Natural killer cell (primary cell): ENCODE measurements around the gene CPPED1. TPM values are rescaled to one million over a fixed set of nuclear protein-coding genes. Genes with fewer than 3 reads are reported as not detected.
A peak's percentile ranks its signal among the peaks of the same experiment; 100 is the strongest.
"Not testable (repeated sequence)": the region's sequence is repeated elsewhere in the genome, so short reads cannot be mapped to it uniquely, and the experiment has no call there.

Experiments
- ATAC-seq, 3 donors: fragments of 150-1000 bp in 2 of 3; fragments of 200-7000 bp in 1 of 3; cut with Tn5 transposase; 1 replicate in 1 of 3; 2 replicates in 2 of 3; pipeline ENCODE4 v1.10.0; 2021; ENCODE audit warnings: mild to moderate bottlenecking in 2 of 3, moderate library complexity in 2 of 3
- DNase-seq, 2 donors: peaks; one replicate each; pipeline versions ENCODE4 v3.0.0 to v3.0.0-alpha.2; 2013 to 2021; ENCODE audit warnings: mixed read lengths in 1 of 2
- H3K27ac ChIP-seq: one replicate; pipeline ENCODE4 v1.5.1; 2013; ENCODE audit warnings: mild to moderate bottlenecking, low read length
- H3K27me3 ChIP-seq: one replicate; pipeline ENCODE4 v1.6.1; 2013; ENCODE audit warnings: low read length; ENCODE audit not compliant: control insufficient read depth, insufficient read depth
- H3K36me3 ChIP-seq: one replicate; pipeline ENCODE4 v1.6.1; 2013; ENCODE audit warnings: low read length; ENCODE audit not compliant: control insufficient read depth, insufficient read depth
- H3K4me1 ChIP-seq: one replicate; pipeline ENCODE4 v1.6.1; 2013; ENCODE audit warnings: low read length; ENCODE audit not compliant: control insufficient read depth, insufficient read depth
- H3K4me3 ChIP-seq: one replicate; pipeline ENCODE4 v1.5.1; 2013; ENCODE audit warnings: low read length
- H3K9me3 ChIP-seq: one replicate; pipeline ENCODE4 v1.6.1; 2013; ENCODE audit warnings: low read length; ENCODE audit not compliant: control insufficient read depth, insufficient read depth
- H3K27ac Mint-ChIP-seq, 2 donors: one replicate each; pipeline ENCODE4 v1.8.0; 2022; ENCODE audit warnings: mild to moderate bottlenecking in 2 of 2, mixed read lengths in 2 of 2, moderate library complexity in 1 of 2
- H3K27me3 Mint-ChIP-seq, 2 donors: one replicate each; pipeline ENCODE4 v1.8.0; 2022; ENCODE audit warnings: low read depth in 2 of 2, mixed read lengths in 2 of 2
- H3K36me3 Mint-ChIP-seq: one replicate; pipeline ENCODE4 v1.8.0; 2022; ENCODE audit warnings: mixed read lengths
- H3K4me1 Mint-ChIP-seq, 2 donors: one replicate each; pipeline ENCODE4 v1.8.0; 2022; ENCODE audit warnings: mixed read lengths in 2 of 2
- H3K4me3 Mint-ChIP-seq: one replicate; pipeline ENCODE4 v1.8.0; 2022; ENCODE audit warnings: mild to moderate bottlenecking, moderate library complexity, mixed read lengths
- H3K9me3 Mint-ChIP-seq, 2 donors: one replicate each; pipeline ENCODE4 v1.8.0; 2022; ENCODE audit warnings: mixed read lengths in 2 of 2
- WGBS: methylation state at CpG from one replicate; pipeline ENCODE4 v1.1.7; 2013; ENCODE audit warnings: missing lambda C conversion rate; ENCODE audit not compliant: insufficient coverage; 5-methylcytosine and 5-hydroxymethylcytosine counted together
- intact Hi-C: fragments of 100-400 bp; cut with micrococcal nuclease; formaldehyde crosslinking; loops from one replicate; pipeline ENCODE4 v1.14.2; 2022
- total RNA-seq, 4 donors: library from RNA; stranded (reverse); fragments of 120-200 nt in 1 of 4; gene quantifications; one replicate each; pipeline versions ENCODE4 v1.2.3 to v1.2.4, GENCODE V29; 2013 to 2022
- TF ChIP-seq, protein P1 (sequence below): fragments of 200-600 bp; IDR thresholded peaks from one replicate; pipeline ENCODE4 v1.8.0; 2022; ENCODE audit warnings: antibody characterized with exemption

Gene CPPED1
- total RNA-seq, 3 donors from 2014 or later (not counting 1 experiment from before 2014, with no cell fraction given) = 10.3 to 18.3 (median 16.4) TPM

DNA sequence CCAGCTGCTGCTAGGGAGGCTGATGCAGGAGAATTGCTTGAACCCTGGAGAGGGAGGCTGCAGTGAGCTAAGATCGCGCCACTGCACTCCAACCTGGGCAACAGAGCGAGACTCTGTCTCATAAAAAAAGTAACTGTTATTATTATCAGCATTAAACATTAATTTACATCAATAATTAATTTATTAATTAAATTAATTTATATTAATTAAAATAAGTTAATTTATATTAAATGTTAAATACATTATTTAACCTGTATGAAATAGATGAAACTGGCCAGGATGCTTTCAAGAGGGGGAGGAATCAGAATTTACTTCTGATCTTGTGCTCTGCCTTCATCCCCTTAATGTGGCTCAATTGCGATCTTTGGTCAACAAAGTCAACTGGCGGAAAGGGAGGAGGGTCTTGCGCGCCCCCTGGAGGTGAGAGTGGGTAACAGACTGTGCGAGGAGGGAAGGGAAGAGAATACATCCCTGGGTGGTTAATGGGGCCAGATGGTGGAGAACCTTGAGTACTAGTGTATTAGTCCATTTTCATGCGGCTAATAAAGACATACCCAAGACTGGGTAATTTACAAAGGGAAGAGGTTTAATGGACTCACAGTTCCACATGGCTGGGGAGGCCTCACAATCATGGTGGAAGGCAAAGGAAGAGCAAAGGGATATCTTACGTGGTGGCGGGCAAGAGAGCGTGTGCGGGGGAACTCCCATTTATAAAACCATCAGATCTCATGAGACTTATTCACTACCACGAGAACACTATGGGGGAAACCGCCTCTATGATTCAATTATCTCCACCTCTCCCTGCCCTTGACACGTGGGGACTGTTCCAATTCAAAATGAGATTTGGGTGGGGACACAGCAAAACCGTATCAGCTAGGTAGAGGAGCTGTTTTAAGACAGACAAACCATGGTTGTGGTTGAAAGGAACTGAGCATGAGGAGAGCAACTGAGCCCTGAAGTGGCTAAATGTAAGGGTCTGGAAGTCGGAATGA is 15.7 kb upstream of the CPPED1 start:
- no peaks in the 10 kb centered on the region for H3K4me1 ChIP-seq

DNA sequence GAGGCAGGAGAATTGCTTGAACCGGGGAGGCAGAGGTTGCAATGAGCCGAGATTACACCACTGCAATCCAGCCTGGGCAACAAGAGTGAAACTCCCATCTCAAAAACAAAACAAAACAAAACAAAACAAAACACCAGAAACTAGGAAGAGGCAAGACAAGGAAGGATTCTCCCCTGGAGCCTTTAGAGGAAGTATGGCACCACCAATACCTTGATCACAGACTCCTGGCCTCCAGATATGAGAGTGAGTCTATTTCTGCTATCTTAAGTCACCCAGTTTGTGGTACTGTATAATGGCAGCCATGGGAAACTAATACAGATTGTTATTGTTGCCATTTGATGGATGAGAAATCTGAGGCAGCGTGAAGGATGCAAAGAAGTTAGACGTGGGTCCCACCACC is 14.6 kb upstream of the CPPED1 start:
- Histone ChIP-seq H3K27ac (no peak overlapping the region), H3K4me1 (no peaks in the 10 kb centered on the region), H3K4me3 (no peak overlapping the region), H3K36me3 (no peaks in the 10 kb centered on the region), H3K9me3 (no peaks in the 10 kb centered on the region), H3K27me3 (no peaks in the 10 kb centered on the region)
- H3K27ac Mint-ChIP-seq = no peak overlapping the region
- H3K27me3 Mint-ChIP-seq = peaks cover 10 to 20% of the 10 kb centered on the region in 2 donors
- no peak overlapping the region for H3K4me3 Mint-ChIP-seq
- no peaks in the 10 kb centered on the region for H3K4me1 Mint-ChIP-seq
- TF ChIP-seq, protein P1, sequence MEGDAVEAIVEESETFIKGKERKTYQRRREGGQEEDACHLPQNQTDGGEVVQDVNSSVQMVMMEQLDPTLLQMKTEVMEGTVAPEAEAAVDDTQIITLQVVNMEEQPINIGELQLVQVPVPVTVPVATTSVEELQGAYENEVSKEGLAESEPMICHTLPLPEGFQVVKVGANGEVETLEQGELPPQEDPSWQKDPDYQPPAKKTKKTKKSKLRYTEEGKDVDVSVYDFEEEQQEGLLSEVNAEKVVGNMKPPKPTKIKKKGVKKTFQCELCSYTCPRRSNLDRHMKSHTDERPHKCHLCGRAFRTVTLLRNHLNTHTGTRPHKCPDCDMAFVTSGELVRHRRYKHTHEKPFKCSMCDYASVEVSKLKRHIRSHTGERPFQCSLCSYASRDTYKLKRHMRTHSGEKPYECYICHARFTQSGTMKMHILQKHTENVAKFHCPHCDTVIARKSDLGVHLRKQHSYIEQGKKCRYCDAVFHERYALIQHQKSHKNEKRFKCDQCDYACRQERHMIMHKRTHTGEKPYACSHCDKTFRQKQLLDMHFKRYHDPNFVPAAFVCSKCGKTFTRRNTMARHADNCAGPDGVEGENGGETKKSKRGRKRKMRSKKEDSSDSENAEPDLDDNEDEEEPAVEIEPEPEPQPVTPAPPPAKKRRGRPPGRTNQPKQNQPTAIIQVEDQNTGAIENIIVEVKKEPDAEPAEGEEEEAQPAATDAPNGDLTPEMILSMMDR = no peak
- 87% methylated on average over 4 of the region's 4 CpGs for WGBS
- intact Hi-C loops = loop anchor here (5.0 kb wide), 1 partner anchor 476 kb away; no protein-coding TSS in a partner anchor
- H3K36me3 Mint-ChIP-seq = no peaks in the 10 kb centered on the region
- H3K9me3 Mint-ChIP-seq = no peaks in the 10 kb centered on the region
- no peak for DNase-seq
- ATAC-seq = no peak

More for the DNA sequence above, 15.7 kb upstream of the CPPED1 start:
- Mint-ChIP-seq H3K4me3 (no peak overlapping the region), H3K9me3 (no peaks in the 10 kb centered on the region), H3K4me1 (no peaks in the 10 kb centered on the region), H3K27me3 (peaks cover 10 to 20% of the 10 kb centered on the region in 2 donors), H3K36me3 (no peaks in the 10 kb centered on the region), H3K27ac (no peak overlapping the region)
- intact Hi-C loops = loop anchor here (1.0 to 5.0 kb wide), 2 partner anchors 363 to 477 kb away; no protein-coding TSS in a partner anchor
- ATAC-seq = peak; percentile 84 to 87 (median 87)
- no peaks in the 10 kb centered on the region for H3K9me3 ChIP-seq
- no peak overlapping the region for H3K4me3 ChIP-seq
- no peaks in the 10 kb centered on the region for H3K36me3 ChIP-seq
- TF ChIP-seq, protein P1 = peak; percentile 93
- peak; percentile 71 to 82 for DNase-seq
- 51% methylated on average over 15 of the region's 18 CpGs for whole genome bisulfite sequencing
- no peaks in the 10 kb centered on the region for H3K27me3 ChIP-seq
- H3K27ac ChIP-seq = no peak overlapping the region

DNA sequence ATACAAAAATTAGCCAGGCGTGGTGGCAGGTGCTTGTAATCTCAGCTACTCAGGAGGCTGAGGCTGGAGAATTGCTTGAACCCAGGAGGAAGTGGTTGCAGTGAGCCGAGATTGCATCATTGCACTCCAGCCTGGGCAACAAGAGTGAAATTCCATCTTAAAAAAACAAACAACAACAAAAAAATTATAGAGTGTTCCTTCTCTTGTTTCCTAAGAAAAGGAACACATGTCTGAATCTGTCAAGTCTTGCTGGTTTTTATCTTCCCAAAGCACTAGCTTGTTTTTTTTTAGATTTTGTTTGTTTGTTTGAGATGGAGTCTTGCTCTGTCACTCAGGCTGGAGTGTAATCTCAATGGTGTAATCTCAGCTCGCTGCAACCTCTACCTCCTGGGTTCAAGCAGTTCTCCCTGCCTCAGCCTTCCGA is 13.1 kb upstream of the CPPED1 start:
- H3K9me3 ChIP-seq, H3K36me3 Mint-ChIP-seq, DNase-seq, H3K27ac Mint-ChIP-seq, H3K4me1 Mint-ChIP-seq, H3K4me1 ChIP-seq, H3K36me3 ChIP-seq, ATAC-seq, H3K4me3 Mint-ChIP-seq, H3K27ac ChIP-seq, H3K4me3 ChIP-seq, H3K27me3 ChIP-seq, H3K9me3 Mint-ChIP-seq: not testable (repeated sequence)
- peaks cover 13 to 20% of the 10 kb centered on the region in 2 donors for H3K27me3 Mint-ChIP-seq
- intact Hi-C loops = loop anchor here (5.0 kb wide), 1 partner anchor 475 kb away; no protein-coding TSS in a partner anchor
- WGBS = 26% methylated on average over 3 of the region's 4 CpGs

DNA sequence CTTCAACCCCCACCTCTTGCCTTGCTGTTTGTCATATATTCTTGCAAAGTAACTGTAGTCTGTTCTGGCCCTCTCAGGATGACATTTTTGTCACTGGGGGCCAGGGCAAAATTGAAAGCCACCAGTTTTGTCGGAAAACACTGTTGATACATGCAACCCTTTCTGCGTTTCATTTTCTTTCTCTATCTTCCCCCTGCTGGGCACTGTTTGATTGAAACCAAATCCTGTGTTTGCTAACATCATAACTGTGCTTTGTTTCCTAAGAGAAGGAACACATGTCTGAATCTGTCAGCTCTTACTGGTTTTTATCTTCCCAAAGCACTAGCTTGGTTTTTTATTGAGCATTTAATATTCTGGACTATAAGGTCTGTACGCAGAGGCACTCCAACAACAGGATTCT is 11.7 kb upstream of the CPPED1 start:
- no peaks in the 10 kb centered on the region for H3K36me3 Mint-ChIP-seq
- intact Hi-C loops = loop anchor here (5.0 kb wide), 1 partner anchor 473 kb away; no protein-coding TSS in a partner anchor
- H3K36me3 ChIP-seq = no peaks in the 10 kb centered on the region
- no peaks in the 10 kb centered on the region for H3K4me1 Mint-ChIP-seq
- no peaks in the 10 kb centered on the region for H3K9me3 ChIP-seq
- no peak overlapping the region for H3K4me3 ChIP-seq
- peaks cover 16 to 26% of the 10 kb centered on the region in 2 donors for H3K27me3 Mint-ChIP-seq
- H3K9me3 Mint-ChIP-seq = no peaks in the 10 kb centered on the region
- no peak overlapping the region for H3K4me3 Mint-ChIP-seq
- no peak overlapping the region for H3K27ac ChIP-seq
- 86% methylated on average over 3 of the region's 3 CpGs for WGBS
- H3K27ac Mint-ChIP-seq = no peak overlapping the region
- TF ChIP-seq, protein P1 = no peak
- no peaks in the 10 kb centered on the region for H3K4me1 ChIP-seq
- DNase-seq = no peak
- no peak for ATAC-seq
- H3K27me3 ChIP-seq = no peaks in the 10 kb centered on the region

DNA sequence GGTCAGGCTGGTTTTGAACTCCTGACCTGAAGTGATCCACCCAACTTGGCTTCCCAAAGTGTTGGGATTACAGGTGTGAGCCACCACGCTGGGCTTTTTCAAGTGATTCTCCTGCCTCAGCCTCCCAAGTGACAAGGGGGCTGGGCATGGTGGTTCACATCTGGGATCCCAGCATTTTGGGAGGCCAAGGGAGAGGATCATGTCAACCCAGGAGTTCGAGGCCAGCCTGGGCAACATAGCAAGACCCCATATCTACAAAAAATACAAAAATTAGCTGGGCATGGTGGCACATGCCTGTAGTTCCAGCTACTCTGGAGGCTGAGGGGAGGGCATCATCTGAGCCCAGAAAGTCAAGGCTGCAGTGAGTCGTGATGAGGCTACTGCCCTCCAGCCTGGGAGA is 10.0 kb upstream of the CPPED1 start:
- H3K4me1 ChIP-seq, H3K27me3 ChIP-seq, intact Hi-C loops, H3K9me3 Mint-ChIP-seq, H3K4me3 Mint-ChIP-seq, H3K36me3 ChIP-seq, H3K36me3 Mint-ChIP-seq, ATAC-seq, H3K27ac Mint-ChIP-seq, H3K4me1 Mint-ChIP-seq, H3K9me3 ChIP-seq, H3K27ac ChIP-seq, H3K4me3 ChIP-seq, DNase-seq: not testable (repeated sequence)
- 84% methylated on average over 3 of the region's 3 CpGs for WGBS
- H3K27me3 Mint-ChIP-seq = peaks cover 11 to 25% of the 10 kb centered on the region in 2 donors
